HTERT RPE-1 (cell line): ENCODE measurements around the gene TUBB2B.
"Not testable (repeated sequence)": the region's sequence is repeated elsewhere in the genome, so short reads cannot be mapped to it uniquely, and the experiment has no call there.

Experiments used
- in situ Hi-C: fragments of 300-500 bp; cut with MboI; formaldehyde crosslinking; loops from 4 replicates; pipeline ENCODE4 v1.14.3; 2020; ENCODE audit warnings: low sequenced_read_pairs

Gene TUBB2B

GRCh38 chr6:3212261-3212660, 15.2 kb downstream of the TUBB2B start:
- in situ Hi-C loops, result no loop called here

DNA sequence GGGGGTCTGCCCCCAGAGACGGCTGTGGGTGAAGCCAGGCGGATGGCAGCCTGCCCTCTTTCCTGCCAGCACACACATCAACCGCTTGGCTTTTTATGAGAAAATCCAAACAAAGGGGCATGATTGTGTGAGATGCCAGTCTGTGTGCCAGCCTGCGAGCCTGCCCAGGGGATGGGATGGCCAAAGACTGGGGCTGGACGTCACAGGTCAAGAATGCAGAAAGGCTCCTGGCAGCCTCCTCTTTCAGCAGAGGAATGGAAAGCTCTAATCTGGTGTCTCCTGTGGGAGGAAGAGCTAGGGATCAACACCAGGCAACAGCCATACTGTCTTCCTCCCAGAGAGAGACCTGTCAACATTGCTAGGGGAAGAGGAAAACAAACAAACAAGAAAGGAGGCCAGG, 15.8 kb downstream of the TUBB2B start:
- in situ Hi-C loops, result no loop called here

- in situ Hi-C loops, result no loop called here
These were observed 17.3 kb downstream of the TUBB2B start for GRCh38 chr6:3210024-3210610.

DNA sequence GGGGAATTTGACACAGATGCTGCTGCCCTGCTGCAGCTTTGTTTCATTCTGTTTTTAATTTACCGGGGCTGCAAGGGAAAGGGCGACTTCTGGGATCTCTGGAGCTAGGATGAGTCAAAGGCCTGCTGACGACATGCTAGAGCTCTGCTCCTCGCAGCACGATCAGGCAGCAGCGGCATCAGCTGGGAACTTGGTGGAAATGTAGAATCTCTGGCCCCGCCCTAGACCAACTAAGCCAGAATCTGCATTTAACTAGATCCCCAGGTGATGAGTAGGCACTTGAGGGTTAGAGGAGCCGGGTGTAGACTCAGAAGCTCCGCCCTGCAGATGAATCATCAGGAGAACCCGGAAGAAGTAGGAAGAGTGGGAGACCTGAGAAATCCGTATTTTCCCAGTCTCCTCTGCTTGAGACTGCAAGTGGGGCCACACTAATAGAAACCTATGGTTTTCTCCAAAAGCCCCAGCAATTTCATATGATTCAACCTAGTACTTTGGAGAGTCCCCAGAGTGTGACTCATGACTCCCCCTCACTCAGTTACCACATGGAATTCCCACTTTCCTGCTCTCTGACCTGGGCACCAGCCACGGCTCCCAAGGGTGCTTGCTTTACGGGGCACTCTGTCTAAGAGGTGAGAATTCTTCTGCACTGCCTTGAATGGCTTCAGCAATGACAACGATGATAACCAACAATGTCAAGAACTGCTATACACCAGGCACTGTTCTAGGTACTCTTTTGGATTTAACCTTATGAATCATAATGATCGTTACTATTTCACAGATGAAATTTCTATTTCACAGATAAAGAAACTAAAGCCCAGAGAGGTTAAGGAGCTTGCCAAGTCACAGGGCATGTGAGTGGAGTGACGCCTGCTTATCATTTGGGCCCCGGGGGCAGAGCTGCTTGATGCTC, 18.1 kb downstream of the TUBB2B start:
- in situ Hi-C loops, result no loop called here

GRCh38 chr6:3208775-3209113, 18.7 kb downstream of the TUBB2B start:
- in situ Hi-C loops, result no loop called here

DNA sequence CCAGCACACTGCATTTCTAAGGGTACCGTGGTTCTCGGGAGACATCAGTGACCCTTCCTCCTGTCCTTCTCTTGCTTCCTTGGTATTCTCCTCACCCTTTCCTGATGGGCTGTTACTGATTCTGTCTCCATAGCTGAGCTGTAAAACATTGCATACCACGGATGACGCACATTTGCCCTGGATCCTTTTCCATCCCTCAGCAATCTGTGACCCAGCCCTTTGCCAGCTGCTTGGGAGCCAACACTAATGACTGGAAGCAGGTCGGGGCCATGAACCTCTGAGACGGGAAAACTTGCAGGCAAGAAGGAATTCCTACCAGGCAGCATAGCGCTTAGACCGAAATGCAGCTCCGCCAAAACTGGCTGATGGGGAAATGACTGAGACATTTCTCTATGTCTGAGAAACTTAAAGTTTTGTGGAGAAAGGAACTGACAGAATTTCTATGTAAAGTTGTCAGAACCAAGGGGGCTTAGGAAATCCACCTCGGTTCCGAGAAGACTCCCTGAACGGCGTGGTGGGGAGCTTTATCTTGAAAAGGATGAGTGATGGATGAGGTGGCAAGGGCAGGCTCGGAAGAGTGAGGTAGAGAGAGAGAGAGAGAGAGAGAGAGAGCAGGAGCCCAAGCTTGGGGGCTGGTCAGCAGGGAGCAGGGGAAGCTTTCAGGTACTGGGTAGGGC, 19.2 kb downstream of the TUBB2B start:
- in situ Hi-C loops, result no loop called here

DNA sequence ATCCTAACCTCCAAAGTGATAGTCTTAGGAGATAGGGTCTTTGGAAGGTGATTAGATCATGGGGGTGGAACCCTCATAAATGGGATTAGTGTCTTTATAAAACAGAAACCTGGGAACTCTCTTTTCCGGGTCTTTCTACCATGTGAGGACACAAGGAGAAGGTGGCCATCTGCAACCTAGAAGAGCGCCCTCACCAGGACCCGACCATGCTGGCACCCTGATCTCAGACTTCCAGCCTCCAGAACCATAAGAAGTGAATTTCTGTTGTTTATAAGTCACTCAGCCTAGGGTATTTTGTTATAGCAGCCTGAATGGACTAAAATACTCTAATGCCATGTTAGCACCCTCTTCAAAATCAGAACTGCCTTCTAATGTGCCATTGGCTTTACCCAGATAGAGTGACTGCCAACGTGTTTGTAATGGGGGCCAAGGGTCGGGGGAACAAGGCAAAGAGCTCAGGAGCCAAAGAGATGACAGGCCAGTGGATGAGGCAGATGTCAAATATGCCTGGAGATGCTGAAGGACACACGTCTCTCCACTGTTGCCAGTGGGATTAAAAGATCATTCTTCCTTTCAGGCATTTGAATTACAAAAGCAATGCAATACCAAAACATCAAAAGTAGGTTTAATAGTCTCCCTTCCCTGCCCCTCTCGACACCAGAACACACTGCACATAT, 21.0 kb downstream of the TUBB2B start:
- in situ Hi-C loops, result no loop called here

GRCh38 chr6:3205913-3206312, 21.5 kb downstream of the TUBB2B start:
- in situ Hi-C loops, result no loop called here

- in situ Hi-C loops, result no loop called here
These were observed 22.5 kb downstream of the TUBB2B start for GRCh38 chr6:3204921-3205320.

DNA sequence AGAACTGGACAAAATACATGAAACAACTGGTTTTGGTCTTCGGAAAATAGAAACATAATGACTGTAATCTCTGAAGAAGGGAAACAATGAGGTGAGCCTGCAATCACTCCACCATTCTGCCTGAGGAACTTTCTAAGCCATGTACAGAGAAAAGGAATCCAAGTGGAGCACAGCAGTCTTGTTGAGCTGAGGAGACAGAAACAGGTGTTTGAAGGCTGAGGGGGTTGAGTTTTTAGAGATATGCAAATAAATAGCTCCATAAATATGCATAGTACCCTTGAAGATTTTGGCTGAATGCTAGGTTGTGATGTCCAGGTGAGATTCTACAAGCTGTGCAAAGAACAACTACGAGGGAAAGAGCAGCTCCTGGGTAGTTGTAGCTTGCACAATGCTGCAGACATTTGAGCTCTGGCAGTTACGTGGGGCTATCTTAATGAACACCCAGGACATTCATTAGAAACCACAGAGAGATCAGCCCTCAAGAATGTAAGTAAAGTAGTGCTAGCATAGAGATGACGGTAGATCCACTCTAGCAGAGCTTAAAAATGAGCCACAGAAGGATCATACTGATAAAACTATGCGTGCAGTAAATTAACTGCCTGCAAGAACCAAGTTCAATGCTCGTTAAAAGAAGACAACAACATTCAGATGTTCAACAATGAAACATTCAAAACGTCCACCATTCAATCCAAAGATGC, 24.3 kb downstream of the TUBB2B start:
- in situ Hi-C loops, result no loop called here

DNA sequence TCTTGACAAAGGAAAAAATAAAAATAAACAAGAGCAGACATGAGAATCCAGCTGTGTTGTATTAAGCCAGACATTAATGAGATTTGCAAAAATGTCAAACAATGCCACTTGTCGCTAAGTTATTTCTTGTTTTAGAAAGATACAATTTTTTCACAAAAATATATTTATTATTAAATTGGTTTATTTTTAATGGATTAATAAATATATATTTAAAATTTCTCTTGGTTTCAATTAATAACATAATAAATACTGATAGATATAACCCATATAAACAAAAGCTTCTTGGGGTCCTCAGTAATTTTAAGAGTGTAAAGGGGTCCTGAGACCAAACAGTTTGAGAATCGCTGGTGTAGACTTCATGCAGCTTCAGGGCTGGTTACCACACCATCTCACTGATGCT, 26.1 kb downstream of the TUBB2B start:
- in situ Hi-C loops, result no loop called here

GRCh38 chr6:3200682-3201081, 26.8 kb downstream of the TUBB2B start:
- in situ Hi-C loops, result no loop called here

DNA sequence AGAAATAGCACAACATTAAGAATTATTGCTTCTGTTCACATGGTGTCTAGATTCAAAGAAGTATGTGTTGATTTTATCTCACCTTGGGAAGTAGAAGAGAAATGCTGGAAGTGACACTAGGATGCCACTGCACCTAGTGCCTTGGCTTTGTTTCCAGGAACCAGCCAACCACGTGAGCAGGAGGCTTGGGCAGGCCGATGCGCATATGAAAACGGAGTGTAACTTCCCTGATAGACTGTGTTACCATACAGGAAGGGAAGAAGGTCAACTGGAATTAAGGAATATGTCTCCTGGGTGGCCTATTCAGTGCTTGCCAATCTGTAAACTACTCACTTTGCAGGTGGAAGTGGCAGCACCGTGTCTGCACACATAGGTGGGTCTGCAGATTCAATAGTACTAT, 28.1 kb downstream of the TUBB2B start:
- in situ Hi-C loops, result no loop called here

DNA sequence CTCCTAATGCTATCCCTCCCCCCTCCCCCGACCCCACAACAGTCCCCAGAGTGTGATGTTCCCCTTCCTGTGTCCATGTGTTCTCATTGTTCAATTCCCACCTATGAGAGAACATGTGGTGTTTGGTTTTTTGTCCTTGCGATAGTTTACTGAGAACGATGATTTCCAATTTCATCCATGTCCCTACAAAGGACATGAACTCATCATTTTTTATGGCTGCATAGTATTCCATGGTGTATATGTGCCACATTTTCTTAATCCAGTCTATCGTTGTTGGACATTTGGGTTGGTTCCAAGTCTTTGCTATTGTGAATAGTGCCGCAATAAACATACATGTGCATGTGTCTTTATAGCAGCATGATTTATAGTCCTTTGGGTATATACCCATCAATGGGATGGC, 29.7 kb downstream of the TUBB2B start:
- in situ Hi-C loops, result not testable (repeated sequence)

GRCh38 chr6:3196770-3197169, 30.7 kb downstream of the TUBB2B start:
- in situ Hi-C loops, result no loop called here

DNA sequence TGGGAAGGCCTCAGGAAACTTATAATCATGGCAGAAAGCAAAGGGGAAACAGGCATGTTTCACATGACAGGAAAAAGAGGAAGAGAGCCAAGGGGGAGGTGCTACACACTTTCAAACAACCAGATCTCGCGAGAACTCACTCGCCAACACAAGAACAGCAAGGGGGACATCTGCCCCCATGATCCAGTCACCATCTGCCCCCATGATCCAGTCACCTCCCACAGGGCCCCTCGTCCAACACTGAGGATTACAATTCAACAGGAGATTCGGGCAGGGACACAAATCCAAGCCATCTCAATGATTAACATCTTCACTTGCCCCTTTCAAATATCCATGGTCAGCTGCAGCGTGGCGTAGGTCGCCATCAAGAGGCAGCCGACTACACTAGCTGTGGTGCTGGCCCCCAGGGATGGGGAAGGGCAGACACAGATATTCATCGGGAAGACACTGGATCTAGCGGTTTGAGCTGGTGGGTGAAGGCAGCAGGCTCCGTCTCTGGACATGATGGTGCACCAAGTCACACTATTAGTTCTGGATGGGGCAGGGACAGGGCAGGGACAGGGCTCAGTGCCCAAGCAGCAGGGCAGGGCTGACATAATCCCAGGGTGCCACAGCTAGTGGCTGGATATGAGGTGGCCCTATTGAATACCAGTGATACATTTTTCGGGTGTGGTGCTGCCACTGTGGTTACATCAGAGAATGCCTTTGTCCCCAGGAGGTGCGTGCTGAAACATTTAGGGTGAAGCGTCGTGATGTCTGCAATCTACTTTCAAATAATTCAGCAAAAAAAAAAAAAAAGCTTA, 31.6 kb downstream of the TUBB2B start:
- in situ Hi-C loops, result no loop called here

- in situ Hi-C loops, result no loop called here
These were observed 32.1 kb downstream of the TUBB2B start for GRCh38 chr6:3195420-3195694.

GRCh38 chr6:3194535-3195419, 32.7 kb downstream of the TUBB2B start:
- in situ Hi-C loops, result no loop called here

DNA sequence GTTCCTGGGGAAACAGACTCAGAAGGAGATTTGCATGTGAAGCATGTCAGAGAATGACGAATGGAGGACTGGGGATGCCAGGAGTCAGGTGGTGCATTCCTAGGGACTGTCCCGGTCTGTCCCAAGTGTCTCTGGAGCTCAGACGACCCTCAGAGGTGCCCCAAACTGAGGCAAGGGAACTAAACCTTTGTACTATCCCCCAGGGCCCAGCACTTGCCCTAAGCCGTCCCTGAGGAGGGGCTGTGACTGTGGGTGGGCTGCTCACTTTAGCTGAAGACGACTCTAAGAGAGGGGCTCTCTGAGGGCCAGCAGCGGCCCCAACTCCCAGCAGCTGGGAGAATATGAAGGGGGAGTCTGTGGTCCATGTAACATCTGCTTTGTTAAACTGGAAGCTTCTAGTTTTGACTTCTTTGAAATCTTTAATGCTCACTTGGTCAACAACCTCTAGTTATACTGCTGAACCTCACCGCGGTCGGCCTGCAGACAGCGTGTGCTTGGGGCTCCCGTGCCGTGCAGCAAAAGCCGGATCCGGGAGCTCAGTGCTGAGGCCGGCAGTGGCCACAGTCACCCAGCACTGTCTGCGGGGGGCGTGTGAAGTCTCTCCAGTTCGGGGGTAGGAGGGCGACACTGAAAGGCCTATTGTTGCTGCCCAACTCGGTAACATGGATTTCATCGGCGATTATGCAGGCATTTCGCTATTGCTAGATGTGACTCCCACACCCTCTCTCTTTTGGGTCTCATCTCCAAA, 34.2 kb downstream of the TUBB2B start:
- in situ Hi-C loops, result no loop called here
